GM12878 (cell line): ENCODE measurements around the gene ADD2. TPM values are rescaled to one million over a fixed set of nuclear protein-coding genes. Genes with fewer than 3 reads are reported as not detected.

ENCODE experiments used
- ATAC-seq: fragments of 200-7000 bp; cut with Tn5 transposase; 3 replicates; pipeline ENCODE4 v1.9.1; 2020; ENCODE audit warnings: mild to moderate bottlenecking, moderate library complexity
- BruUV-seq: library from RNA; stranded (reverse); fragments of 400-500 nt; replicated peaks from 2 replicates; lab custom pipeline; 2021; lab: Mats Ljungman, UMichigan
- CTCF ChIA-PET: fragments of 300-600 bp; sonication (Branson Sonifier 250); formaldehyde crosslinking; extraction: SDS; loops from one replicate; lab custom pipeline; 2021; ENCODE audit warnings: inconsistent platforms; lab: Yijun Ruan, JAX
- POLR2A ChIA-PET: fragments of 350-600 bp; formaldehyde crosslinking; extraction: SDS; loops from one replicate; lab custom pipeline; 2021; ENCODE audit warnings: inconsistent platforms; lab: Charles Lee
- RAD21 ChIA-PET: fragments of 300-600 bp; sonication (Branson Sonifier 250); formaldehyde crosslinking; loops from one replicate; lab custom pipeline; 2023; ENCODE audit warnings: antibody characterized with exemption; ENCODE audit not compliant: unreplicated experiment; lab: Charles Lee
- SMC1A ChIA-PET: fragments of 300-600 bp; sonication (Branson Sonifier 250); formaldehyde crosslinking; loops from one replicate; lab custom pipeline; 2023; ENCODE audit not compliant: unreplicated experiment, uncharacterized antibody; lab: Charles Lee
- DNase-seq: peaks from one replicate; pipeline ENCODE4 v3.0.0-alpha.2; 2011; ENCODE audit warnings: low read depth, low spot score
- FAIRE-seq: peaks from 3 replicates; lab custom pipeline; 2011; peaks lifted over from hg19 to GRCh38; lab: Jason Lieb, UNC
- H2AFZ ChIP-seq: 2 replicates; pipeline ENCODE4 v1.6.0; 2011; ENCODE audit warnings: low read depth, low read length, control low read depth; ENCODE audit not compliant: control insufficient read depth
- H3K27ac ChIP-seq: 2 replicates; pipeline ENCODE4 v1.5.1; 2011; ENCODE audit warnings: control low read depth; ENCODE audit not compliant: control insufficient read depth, insufficient read depth
- H3K27me3 ChIP-seq, 2 experiments: replicated peaks in 1 of 2; 2 replicates each; pipeline versions ENCODE4 v1.6.0 to v1.6.1; 2011; ENCODE audit warnings: low read length in 1 of 2; ENCODE audit not compliant: control insufficient read depth in 2 of 2, insufficient read depth in 2 of 2
- H3K36me3 ChIP-seq, 2 experiments: 2 replicates each; pipeline ENCODE4 v1.5.1; 2011; ENCODE audit warnings: low read length in 1 of 2; ENCODE audit not compliant: control insufficient read depth in 2 of 2, insufficient read depth in 2 of 2
- H3K4me1 ChIP-seq: 2 replicates; pipeline ENCODE4 v1.6.1; 2011; ENCODE audit warnings: mild to moderate bottlenecking, low read length, moderate library complexity, mixed read lengths; ENCODE audit not compliant: control insufficient read depth, insufficient read depth
- H3K4me2 ChIP-seq: 2 replicates; pipeline ENCODE4 v1.6.0; 2011; ENCODE audit warnings: control low read depth; ENCODE audit not compliant: control insufficient read depth, insufficient read depth
- H3K4me3 ChIP-seq: fragments of 200-600 bp; sonication (generic); 2 replicates; pipeline ENCODE4 v1.5.1; 2016
- H3K79me2 ChIP-seq: 2 replicates; pipeline ENCODE4 v1.6.0; 2011; ENCODE audit warnings: low read length; ENCODE audit not compliant: control insufficient read depth, insufficient read depth
- H3K9ac ChIP-seq: 2 replicates; pipeline ENCODE4 v1.8.0; 2011; ENCODE audit warnings: low read length, control low read depth, mixed read lengths; ENCODE audit not compliant: control insufficient read depth, insufficient read depth
- H3K9me3 ChIP-seq: replicated peaks from 3 replicates; pipeline ENCODE4 v1.5.1; 2011; ENCODE audit warnings: mild to moderate bottlenecking, low read length; ENCODE audit not compliant: control insufficient read depth, insufficient read depth
- H4K20me1 ChIP-seq: 2 replicates; pipeline ENCODE4 v1.6.0; 2011; ENCODE audit not compliant: control insufficient read depth, insufficient read depth
- ETV6 ChIP-seq, 2 experiments: fragments of 450-650 bp in 1 of 2; IDR thresholded peaks in 1 of 2; conservative IDR thresholded peaks in 1 of 2; 2 replicates each; pipeline ENCODE4 v1.6.1; 2014; ENCODE audit warnings: antibody characterized with exemption in 1 of 2, borderline replicate concordance in 1 of 2, low read depth in 1 of 2, mild to moderate bottlenecking in 1 of 2, moderate library complexity in 1 of 2
- KAT2A ChIP-seq: conservative IDR thresholded peaks from 2 replicates; pipeline ENCODE4 v1.6.1; 2011; ENCODE audit warnings: low read depth, low read length; ENCODE audit not compliant: control insufficient read depth
- NBN ChIP-seq: fragments of 450-650 bp; IDR thresholded peaks from 2 replicates; pipeline ENCODE4 v1.6.1; 2016
- POLR2A ChIP-seq: IDR thresholded peaks from 2 replicates; pipeline ENCODE4 v1.6.1; 2011; ENCODE audit warnings: low read depth, mild to moderate bottlenecking, low read length
- WGBS: methylation state at CpG from one replicate; pipeline ENCODE4 v1.1.6; 2016; ENCODE audit warnings: low lambda C conversion rate; ENCODE audit not compliant: insufficient replicate concordance, insufficient coverage; ENCODE audit errors: missing lambda C conversion rate; 5-methylcytosine and 5-hydroxymethylcytosine counted together
- in situ Hi-C: fragments of 300-500 bp; cut with MboI; formaldehyde crosslinking; loops from 9 replicates; pipeline ENCODE4 v1.14.3; 2018; ENCODE audit warnings: mixed read lengths
- intact Hi-C: fragments of 100-400 bp; cut with micrococcal nuclease; formaldehyde crosslinking; loops from one replicate; pipeline ENCODE4 v1.14.2; 2022; ENCODE audit not compliant: unreplicated experiment
- polyA plus RNA-seq, 11 experiments: library from polyadenylated mRNA; depleted of rRNA in 4 of 11; unstranded in 6 of 11; stranded (reverse) in 5 of 11; fragments of >200 nt; fragmentation: Nextera tagmentation in 4 of 11; fragmentation: Illumina TruSeq in 1 of 11; extraction: Ambion mirVana in 4 of 11; extraction: Trizol in 1 of 11; gene quantifications; 1 replicate in 1 of 11; 2 replicates in 10 of 11; pipeline versions ENCODE4 v1.2.1 to v1.2.3, GENCODE V29; 2011 to 2016; ENCODE audit warnings: inconsistent platforms in 2 of 11, missing spikeins in 2 of 11, low read depth in 1 of 11
- total RNA-seq, 4 experiments: library from RNA; depleted of rRNA in 3 of 4; stranded (reverse); fragments of >200 nt in 3 of 4; fragmentation: Illumina TruSeq in 1 of 4; extraction: Trizol in 1 of 4; gene quantifications; 2 replicates each; pipeline versions ENCODE4 v1.2.1 to v1.2.3, GENCODE V29; 2013 to 2021
- TF ChIP-seq, protein P1 (sequence below): fragments of 450-650 bp; IDR thresholded peaks from 2 replicates; pipeline ENCODE4 v1.6.1; 2018; ENCODE audit warnings: mild to moderate bottlenecking, low read depth, moderate library complexity; ENCODE audit not compliant: partially characterized antibody
- TF ChIP-seq, protein P2 (sequence below): fragments of 450-650 bp; IDR thresholded peaks from 2 replicates; pipeline ENCODE4 v1.6.1; 2017; ENCODE audit warnings: borderline replicate concordance
- TF ChIP-seq, protein P3 (sequence below): IDR thresholded peaks from 2 replicates; pipeline ENCODE4 v1.6.1; 2012; ENCODE audit warnings: low read depth, low read length, improper control_type of control experiment

The ADD2 gene
- total and polyA plus RNA-seq, 10 of the 15 experiments (the other 5 are each of a cell fraction or from before 2014, with no cell fraction given) = 0.05 to 0.13 (median 0.08) TPM; not detected in 7

DNA sequence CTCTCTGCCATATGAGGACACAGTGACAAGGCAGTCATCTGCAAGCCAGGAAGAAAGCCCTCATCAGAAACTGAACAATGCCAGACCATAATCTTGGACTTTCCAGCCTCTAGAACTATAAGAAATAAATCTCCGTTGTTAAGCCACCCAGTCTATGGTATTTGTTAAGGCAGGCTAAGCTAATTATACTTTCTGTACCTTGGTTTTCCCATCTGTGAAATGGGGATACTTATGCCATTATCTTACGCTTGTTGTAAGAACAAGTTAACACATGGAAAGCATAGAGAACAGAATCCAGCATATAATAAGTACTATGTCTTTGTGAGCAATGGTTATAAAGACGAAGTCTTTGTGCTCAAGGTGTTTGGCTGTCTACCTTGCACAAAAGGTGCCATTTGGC lies 8.3 kb upstream of the ADD2 start:
- no peaks in the 10 kb centered on the region for H3K4me1 ChIP-seq
- peaks cover 2% of the 10 kb centered on the region; the same call in 2 of the 3 replicates for H3K9me3 ChIP-seq
- H2AFZ ChIP-seq = no peak overlapping the region
- ATAC-seq = no peak
- no peaks in the 10 kb centered on the region for H3K36me3 ChIP-seq
- intact Hi-C loops = no loop called here
- in situ Hi-C loops = no loop called here
- BruUV-seq = no TSS peak
- ChIA-PET POLR2A (no interaction called here), RAD21 (no interaction called here)
- FAIRE-seq = no peak
- no peaks in the 10 kb centered on the region for H4K20me1 ChIP-seq
- no peak overlapping the region for H3K27ac ChIP-seq
- no peak overlapping the region for H3K9ac ChIP-seq
- TF ChIP-seq, protein P1, sequence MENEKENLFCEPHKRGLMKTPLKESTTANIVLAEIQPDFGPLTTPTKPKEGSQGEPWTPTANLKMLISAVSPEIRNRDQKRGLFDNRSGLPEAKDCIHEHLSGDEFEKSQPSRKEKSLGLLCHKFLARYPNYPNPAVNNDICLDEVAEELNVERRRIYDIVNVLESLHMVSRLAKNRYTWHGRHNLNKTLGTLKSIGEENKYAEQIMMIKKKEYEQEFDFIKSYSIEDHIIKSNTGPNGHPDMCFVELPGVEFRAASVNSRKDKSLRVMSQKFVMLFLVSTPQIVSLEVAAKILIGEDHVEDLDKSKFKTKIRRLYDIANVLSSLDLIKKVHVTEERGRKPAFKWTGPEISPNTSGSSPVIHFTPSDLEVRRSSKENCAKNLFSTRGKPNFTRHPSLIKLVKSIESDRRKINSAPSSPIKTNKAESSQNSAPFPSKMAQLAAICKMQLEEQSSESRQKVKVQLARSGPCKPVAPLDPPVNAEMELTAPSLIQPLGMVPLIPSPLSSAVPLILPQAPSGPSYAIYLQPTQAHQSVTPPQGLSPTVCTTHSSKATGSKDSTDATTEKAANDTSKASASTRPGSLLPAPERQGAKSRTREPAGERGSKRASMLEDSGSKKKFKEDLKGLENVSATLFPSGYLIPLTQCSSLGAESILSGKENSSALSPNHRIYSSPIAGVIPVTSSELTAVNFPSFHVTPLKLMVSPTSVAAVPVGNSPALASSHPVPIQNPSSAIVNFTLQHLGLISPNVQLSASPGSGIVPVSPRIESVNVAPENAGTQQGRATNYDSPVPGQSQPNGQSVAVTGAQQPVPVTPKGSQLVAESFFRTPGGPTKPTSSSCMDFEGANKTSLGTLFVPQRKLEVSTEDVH = no peak
- TF ChIP-seq ETV6 (conservative IDR thresholded peaks at IDR 0.05 in 1 of 2, IDR thresholded peaks at IDR 0.05 in 1 of 2; ENCODE audit: borderline replicate concordance in 1 of 2, low read depth in 1 of 2) (no peak), POLR2A (no peak), KAT2A (no peak), NBN (no peak)
- TF ChIP-seq, protein P2, sequence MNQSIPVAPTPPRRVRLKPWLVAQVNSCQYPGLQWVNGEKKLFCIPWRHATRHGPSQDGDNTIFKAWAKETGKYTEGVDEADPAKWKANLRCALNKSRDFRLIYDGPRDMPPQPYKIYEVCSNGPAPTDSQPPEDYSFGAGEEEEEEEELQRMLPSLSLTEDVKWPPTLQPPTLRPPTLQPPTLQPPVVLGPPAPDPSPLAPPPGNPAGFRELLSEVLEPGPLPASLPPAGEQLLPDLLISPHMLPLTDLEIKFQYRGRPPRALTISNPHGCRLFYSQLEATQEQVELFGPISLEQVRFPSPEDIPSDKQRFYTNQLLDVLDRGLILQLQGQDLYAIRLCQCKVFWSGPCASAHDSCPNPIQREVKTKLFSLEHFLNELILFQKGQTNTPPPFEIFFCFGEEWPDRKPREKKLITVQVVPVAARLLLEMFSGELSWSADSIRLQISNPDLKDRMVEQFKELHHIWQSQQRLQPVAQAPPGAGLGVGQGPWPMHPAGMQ = no peak
- TF ChIP-seq, protein P3, sequence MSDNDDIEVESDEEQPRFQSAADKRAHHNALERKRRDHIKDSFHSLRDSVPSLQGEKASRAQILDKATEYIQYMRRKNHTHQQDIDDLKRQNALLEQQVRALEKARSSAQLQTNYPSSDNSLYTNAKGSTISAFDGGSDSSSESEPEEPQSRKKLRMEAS = no peak
- TF ChIP-seq, all 136 proteins: peak for 0
- 45% methylated on average over 3 of the region's 3 CpGs for WGBS
- Histone ChIP-seq H3K79me2 (no peaks in the 10 kb centered on the region), H3K4me3 (no peak overlapping the region), H3K27me3 (peaks cover 0 to 5% of the 10 kb centered on the region in 2 experiments; a peak in 1 of 4 replicates), H3K4me2 (no peak overlapping the region)
- ChIA-PET SMC1A (no interaction called here), CTCF (interaction anchor here (0.8 kb wide), 1 partner anchor 8 kb away, joined by 3 read pairs; the partner anchor contains the start of gene ADD2)
- DNase-seq = no peak
